Peyer's patch (tissue), 4 donors: ENCODE data around the gene RAB11FIP2. TPM values are rescaled to one million over a fixed set of nuclear protein-coding genes. Genes with fewer than 3 reads are reported as not detected.

ENCODE experiments used
- DNase-seq, 3 donors: peaks; one replicate each; pipeline ENCODE4 v3.0.0-alpha.2; 2017 to 2019
- H3K27ac ChIP-seq, 4 donors: fragments of 200-600 bp; sonication (generic); one replicate each; pipeline ENCODE4 v1.5.1; 2016 to 2019
- H3K27me3 ChIP-seq, 2 donors: fragments of 200-600 bp; sonication (generic); one replicate each; pipeline ENCODE4 v1.5.1; 2019
- H3K36me3 ChIP-seq, 3 donors: fragments of 200-600 bp; sonication (generic); one replicate each; pipeline ENCODE4 v1.5.1; 2016 to 2019
- H3K4me1 ChIP-seq, 4 donors: fragments of 200-600 bp; sonication (generic); one replicate each; pipeline ENCODE4 v1.5.1; 2016 to 2019
- H3K4me3 ChIP-seq, 4 donors: fragments of 200-600 bp; sonication (generic); 1 replicate in 3 of 4; 2 replicates in 1 of 4; pipeline ENCODE4 v1.5.1; 2016 to 2019; ENCODE audit warnings: mild to moderate bottlenecking in 1 of 4
- H3K9me3 ChIP-seq, 4 donors: fragments of 200-600 bp; sonication (generic); one replicate each; pipeline ENCODE4 v1.5.1; 2016 to 2019; ENCODE audit warnings: mild to moderate bottlenecking in 1 of 4
- POLR2A ChIP-seq, 2 donors: fragments of 450-650 bp; IDR thresholded peaks; one replicate each; pipeline ENCODE4 v1.5.1; 2017; ENCODE audit warnings: antibody characterized with exemption in 2 of 2, mild to moderate bottlenecking in 2 of 2, moderate library complexity in 2 of 2
- total RNA-seq, 4 donors: library from RNA; depleted of rRNA; stranded (reverse); fragments of >200 nt; gene quantifications; one replicate each; pipeline ENCODE4 v1.1.0, GENCODE V29; 2016
- TF ChIP-seq, protein P1 (sequence below), 6 experiments: fragments of 450-650 bp in 4 of 6; fragments of 200-600 bp in 2 of 6; sonication (generic) in 1 of 6; IDR thresholded peaks; one replicate each; pipeline ENCODE4 v1.5.1; 2017 to 2019; ENCODE audit warnings: antibody characterized with exemption in 6 of 6, mild to moderate bottlenecking in 3 of 6, moderate library complexity in 1 of 6

The RAB11FIP2 gene
- total RNA-seq, 4 donors from 2014 or later, result 7.4 to 42.9 (median 16.2) TPM

DNA sequence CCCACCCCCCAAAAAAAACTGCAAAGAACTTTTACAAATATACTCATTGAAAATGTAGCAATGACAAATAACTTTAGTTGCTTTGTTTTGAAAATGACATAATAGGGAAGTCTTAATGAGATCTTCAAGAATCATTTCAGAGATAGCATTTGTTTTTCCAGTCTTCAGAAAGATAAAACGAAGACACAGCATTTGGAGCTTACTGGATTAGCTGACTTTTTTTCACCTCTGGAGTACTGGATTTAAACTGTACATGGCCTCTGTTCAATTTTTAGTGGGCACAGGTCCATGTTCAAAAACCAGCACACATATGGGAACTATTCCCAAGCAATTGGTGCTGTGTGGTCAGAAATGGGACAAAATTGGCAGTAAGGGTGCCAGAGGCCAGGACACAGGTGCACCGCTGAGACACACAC is 3.9 kb downstream of the RAB11FIP2 start:
- no peaks in the 10 kb centered on the region for H3K27me3 ChIP-seq
- H3K9me3 ChIP-seq, result no peaks in the 10 kb centered on the region
- H3K4me1 ChIP-seq, result peaks cover 0 to 19% (median 6%) of the 10 kb centered on the region in 4 donors
- no peak for DNase-seq
- TF ChIP-seq, protein P1, sequence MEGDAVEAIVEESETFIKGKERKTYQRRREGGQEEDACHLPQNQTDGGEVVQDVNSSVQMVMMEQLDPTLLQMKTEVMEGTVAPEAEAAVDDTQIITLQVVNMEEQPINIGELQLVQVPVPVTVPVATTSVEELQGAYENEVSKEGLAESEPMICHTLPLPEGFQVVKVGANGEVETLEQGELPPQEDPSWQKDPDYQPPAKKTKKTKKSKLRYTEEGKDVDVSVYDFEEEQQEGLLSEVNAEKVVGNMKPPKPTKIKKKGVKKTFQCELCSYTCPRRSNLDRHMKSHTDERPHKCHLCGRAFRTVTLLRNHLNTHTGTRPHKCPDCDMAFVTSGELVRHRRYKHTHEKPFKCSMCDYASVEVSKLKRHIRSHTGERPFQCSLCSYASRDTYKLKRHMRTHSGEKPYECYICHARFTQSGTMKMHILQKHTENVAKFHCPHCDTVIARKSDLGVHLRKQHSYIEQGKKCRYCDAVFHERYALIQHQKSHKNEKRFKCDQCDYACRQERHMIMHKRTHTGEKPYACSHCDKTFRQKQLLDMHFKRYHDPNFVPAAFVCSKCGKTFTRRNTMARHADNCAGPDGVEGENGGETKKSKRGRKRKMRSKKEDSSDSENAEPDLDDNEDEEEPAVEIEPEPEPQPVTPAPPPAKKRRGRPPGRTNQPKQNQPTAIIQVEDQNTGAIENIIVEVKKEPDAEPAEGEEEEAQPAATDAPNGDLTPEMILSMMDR (IDR thresholded peaks at IDR 0.05), result no peak
- TF ChIP-seq POLR2A (IDR thresholded peaks at IDR 0.05), result no peak
- no peaks in the 10 kb centered on the region for H3K36me3 ChIP-seq
- H3K27ac ChIP-seq, result no peak overlapping the region
- H3K4me3 ChIP-seq, result no peak overlapping the region

DNA sequence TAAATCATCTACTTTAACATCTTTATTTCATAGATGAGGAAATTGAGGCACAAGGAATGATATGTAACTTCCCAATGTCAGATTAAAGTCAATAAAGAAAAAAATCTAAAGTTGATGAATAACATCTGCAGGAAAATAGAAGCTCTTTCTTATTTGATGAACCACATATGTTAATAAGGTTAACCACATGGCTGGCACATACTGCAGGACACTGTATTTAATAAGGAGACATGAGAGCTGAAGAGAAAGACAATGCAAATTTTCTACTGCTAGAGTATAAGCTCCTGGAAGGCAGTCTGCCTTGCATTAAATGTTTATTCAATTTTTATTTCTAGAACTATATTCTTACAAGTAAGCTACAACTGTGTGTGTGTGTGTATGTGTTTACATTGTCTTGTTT is 4.4 kb downstream of the RAB11FIP2 start:
- no peak overlapping the region for H3K4me3 ChIP-seq
- peaks cover 0 to 19% (median 6%) of the 10 kb centered on the region in 4 donors for H3K4me1 ChIP-seq
- H3K27ac ChIP-seq, result no peak overlapping the region

DNA sequence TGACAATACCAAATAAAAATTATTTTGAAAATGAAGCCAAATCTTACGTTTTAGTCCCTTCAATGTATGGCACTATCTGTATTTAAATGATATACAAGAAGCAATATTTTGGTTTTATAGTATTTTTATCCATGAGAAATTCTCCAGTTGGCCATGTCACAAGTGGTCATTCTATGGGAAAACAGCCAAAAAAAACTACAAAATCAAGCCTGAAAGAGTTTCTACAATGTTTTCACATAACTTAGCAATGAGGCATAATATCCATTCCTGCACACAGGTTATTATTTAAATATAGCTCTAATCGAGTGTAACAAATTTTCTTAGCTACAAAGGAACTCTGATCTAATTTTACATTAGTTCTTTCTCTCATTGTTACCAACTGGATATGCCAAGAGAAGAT is 5.4 kb downstream of the RAB11FIP2 start:
- Histone ChIP-seq H3K4me1 (peaks cover 0 to 19% (median 6%) of the 10 kb centered on the region in 4 donors), H3K27ac (no peak overlapping the region), H3K4me3 (no peak overlapping the region), H3K27me3 (no peaks in the 10 kb centered on the region), H3K9me3 (no peaks in the 10 kb centered on the region), H3K36me3 (no peaks in the 10 kb centered on the region)
- TF ChIP-seq POLR2A (IDR thresholded peaks at IDR 0.05), result no peak
- TF ChIP-seq, protein P1 (IDR thresholded peaks at IDR 0.05), result no peak
- no peak for DNase-seq

More for the DNA sequence above, 4.4 kb downstream of the RAB11FIP2 start:
- no peak for TF ChIP-seq POLR2A (IDR thresholded peaks at IDR 0.05)
- TF ChIP-seq, protein P1 (IDR thresholded peaks at IDR 0.05), result no peak
- no peaks in the 10 kb centered on the region for H3K27me3 ChIP-seq
- no peak for DNase-seq
- H3K9me3 ChIP-seq, result no peaks in the 10 kb centered on the region
- no peaks in the 10 kb centered on the region for H3K36me3 ChIP-seq

DNA sequence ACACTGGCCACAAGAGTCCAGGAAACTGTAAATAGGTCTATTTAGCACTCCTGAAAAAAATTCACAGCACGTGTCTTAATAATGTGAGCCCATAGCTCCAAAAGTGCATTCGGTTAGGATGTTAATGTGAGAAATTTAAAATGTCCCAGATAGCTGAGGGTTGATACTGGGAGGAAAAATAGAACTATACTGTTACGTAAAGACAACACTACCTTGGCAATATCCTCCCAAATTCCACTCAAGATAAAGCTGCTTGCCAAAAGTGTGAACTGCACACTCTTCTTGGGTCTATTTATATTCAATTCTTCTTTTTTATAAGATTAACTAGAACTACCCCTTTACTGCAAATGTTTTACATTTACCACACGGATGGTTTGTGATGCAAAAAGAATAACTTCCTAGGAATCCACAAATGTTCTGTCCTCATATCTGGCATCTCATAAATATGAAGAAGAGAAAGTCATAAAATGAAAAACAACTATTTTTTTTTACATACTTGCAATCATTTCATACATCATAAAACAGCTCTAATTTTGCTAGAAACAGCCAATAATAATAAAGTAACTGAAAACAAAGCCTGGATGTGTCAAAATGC is 10.4 kb downstream of the RAB11FIP2 start:
- no peak overlapping the region for H3K27ac ChIP-seq

DNA sequence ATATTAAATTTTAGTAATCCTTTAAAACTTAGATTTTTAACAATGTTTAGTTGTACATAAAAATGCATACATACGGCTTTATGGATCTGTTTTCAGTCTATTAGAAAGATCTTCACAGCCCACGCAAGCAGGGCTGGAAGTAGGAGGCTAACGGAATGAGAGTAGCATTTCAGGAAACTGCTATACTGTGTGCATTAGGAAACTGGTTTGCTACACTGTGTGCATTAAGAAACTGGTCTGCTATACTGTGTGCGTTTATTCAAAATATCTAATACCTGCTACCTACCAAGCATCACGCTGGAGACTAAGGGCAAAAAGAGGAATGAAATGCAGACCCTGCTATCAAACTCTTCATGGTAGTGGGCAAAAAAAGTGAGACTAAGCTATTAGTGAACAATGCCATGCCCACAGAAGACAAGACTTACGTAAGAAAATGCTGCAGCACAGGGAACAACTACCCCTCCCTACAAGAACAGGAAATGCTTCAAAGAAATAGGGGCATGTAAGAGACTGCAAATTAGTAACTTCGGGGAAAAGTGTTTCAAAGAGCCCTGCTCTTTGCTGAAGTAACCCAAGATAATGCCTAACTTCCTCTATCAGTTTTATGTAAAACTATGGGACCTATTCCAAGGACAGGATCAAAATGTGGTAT is 11.3 kb downstream of the RAB11FIP2 start:
- Histone ChIP-seq H3K4me3 (no peak overlapping the region), H3K27me3 (no peaks in the 10 kb centered on the region), H3K27ac (no peak overlapping the region), H3K4me1 (no peaks in the 10 kb centered on the region), H3K36me3 (peaks cover 0 to 8% (median 0%) of the 10 kb centered on the region in 3 donors), H3K9me3 (no peaks in the 10 kb centered on the region)
- DNase-seq, result no peak
- TF ChIP-seq, protein P1 (IDR thresholded peaks at IDR 0.05), result no peak
- no peak for TF ChIP-seq POLR2A (IDR thresholded peaks at IDR 0.05)

More for the DNA sequence above, 10.4 kb downstream of the RAB11FIP2 start:
- no peak for DNase-seq
- H3K4me1 ChIP-seq, result no peaks in the 10 kb centered on the region
- no peaks in the 10 kb centered on the region for H3K9me3 ChIP-seq
- TF ChIP-seq, protein P1 (IDR thresholded peaks at IDR 0.05), result no peak
- peaks cover 0 to 8% (median 0%) of the 10 kb centered on the region in 3 donors for H3K36me3 ChIP-seq
- H3K4me3 ChIP-seq, result no peak overlapping the region
- H3K27me3 ChIP-seq, result no peaks in the 10 kb centered on the region
